Immature natural killer cell (primary cell): ENCODE results near the gene CACNA2D3. TPM values are rescaled to one million over a fixed set of nuclear protein-coding genes. Genes with fewer than 3 reads are reported as not detected.

Experiments
- DNase-seq, 3 donors: peaks; one replicate each; pipeline ENCODE4 v3.0.0; 2022; ENCODE audit warnings: mixed read lengths in 1 of 3
- H3K27ac Mint-ChIP-seq, 6 donors: one replicate each; pipeline ENCODE4 v1.8.0; 2020; ENCODE audit warnings: mixed read lengths in 6 of 6, mild to moderate bottlenecking in 5 of 6, inconsistent platforms in 4 of 6, moderate library complexity in 3 of 6
- H3K27me3 Mint-ChIP-seq, 3 donors: one replicate each; pipeline ENCODE4 v1.8.0; 2020 to 2021; ENCODE audit warnings: low read depth in 3 of 3, mild to moderate bottlenecking in 3 of 3, mixed read lengths in 3 of 3, moderate library complexity in 3 of 3, inconsistent platforms in 1 of 3
- H3K36me3 Mint-ChIP-seq, 3 donors: one replicate each; pipeline ENCODE4 v1.8.0; 2020; ENCODE audit warnings: mixed read lengths in 3 of 3, inconsistent platforms in 2 of 3, mild to moderate bottlenecking in 2 of 3
- H3K4me1 Mint-ChIP-seq, 2 donors: one replicate each; pipeline ENCODE4 v1.8.0; 2020; ENCODE audit warnings: inconsistent platforms in 2 of 2, mild to moderate bottlenecking in 2 of 2, mixed read lengths in 2 of 2, moderate library complexity in 1 of 2
- H3K4me3 Mint-ChIP-seq, 5 donors: one replicate each; pipeline ENCODE4 v1.8.0; 2020; ENCODE audit warnings: mild to moderate bottlenecking in 5 of 5, mixed read lengths in 5 of 5, inconsistent platforms in 3 of 5, moderate library complexity in 3 of 5
- H3K9me3 Mint-ChIP-seq, 6 donors: one replicate each; pipeline ENCODE4 v1.8.0; 2020; ENCODE audit warnings: mild to moderate bottlenecking in 6 of 6, mixed read lengths in 6 of 6, inconsistent platforms in 4 of 6, moderate library complexity in 3 of 6
- polyA plus RNA-seq, 3 donors: library from polyadenylated mRNA; unstranded; fragments of 300-500 nt; fragmentation: Illumina TruSeq; gene quantifications; one replicate each; pipeline ENCODE4 v1.2.3, GENCODE V29; 2021

CACNA2D3 gene
- polyA plus RNA-seq, 3 donors from 2014 or later, result 0.39 to 4.6 (median 0.77) TPM

DNA sequence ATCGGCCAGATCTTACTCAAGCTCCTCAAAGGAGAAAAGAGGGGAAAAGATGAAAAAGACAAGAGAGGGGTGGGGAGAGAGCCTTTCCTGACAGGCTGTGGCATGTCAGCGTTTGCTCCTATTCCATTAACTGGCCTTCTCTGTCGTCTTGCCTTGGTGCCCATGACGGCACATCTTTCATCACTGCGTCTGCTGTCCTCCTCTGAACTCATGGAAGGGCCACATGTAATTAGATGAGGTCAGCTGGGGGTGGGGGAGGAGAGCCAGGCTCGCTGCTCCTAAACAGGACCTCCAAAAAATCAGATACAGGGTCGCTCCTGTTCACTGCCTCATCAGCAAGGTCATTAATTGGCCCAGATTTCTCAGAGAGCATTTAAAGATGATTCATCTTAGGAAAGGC, 755.8 kb downstream of the CACNA2D3 start:
- no peaks in the 10 kb centered on the region for H3K4me1 Mint-ChIP-seq
- peaks cover 0 to 6% (median 0%) of the 10 kb centered on the region in 6 donors for H3K9me3 Mint-ChIP-seq
- H3K4me3 Mint-ChIP-seq, result no peak overlapping the region
- DNase-seq, result no peak
- H3K36me3 Mint-ChIP-seq, result no peaks in the 10 kb centered on the region
- H3K27me3 Mint-ChIP-seq, result peaks cover 0 to 2% (median 0%) of the 10 kb centered on the region in 3 donors
- no peak overlapping the region for H3K27ac Mint-ChIP-seq

DNA sequence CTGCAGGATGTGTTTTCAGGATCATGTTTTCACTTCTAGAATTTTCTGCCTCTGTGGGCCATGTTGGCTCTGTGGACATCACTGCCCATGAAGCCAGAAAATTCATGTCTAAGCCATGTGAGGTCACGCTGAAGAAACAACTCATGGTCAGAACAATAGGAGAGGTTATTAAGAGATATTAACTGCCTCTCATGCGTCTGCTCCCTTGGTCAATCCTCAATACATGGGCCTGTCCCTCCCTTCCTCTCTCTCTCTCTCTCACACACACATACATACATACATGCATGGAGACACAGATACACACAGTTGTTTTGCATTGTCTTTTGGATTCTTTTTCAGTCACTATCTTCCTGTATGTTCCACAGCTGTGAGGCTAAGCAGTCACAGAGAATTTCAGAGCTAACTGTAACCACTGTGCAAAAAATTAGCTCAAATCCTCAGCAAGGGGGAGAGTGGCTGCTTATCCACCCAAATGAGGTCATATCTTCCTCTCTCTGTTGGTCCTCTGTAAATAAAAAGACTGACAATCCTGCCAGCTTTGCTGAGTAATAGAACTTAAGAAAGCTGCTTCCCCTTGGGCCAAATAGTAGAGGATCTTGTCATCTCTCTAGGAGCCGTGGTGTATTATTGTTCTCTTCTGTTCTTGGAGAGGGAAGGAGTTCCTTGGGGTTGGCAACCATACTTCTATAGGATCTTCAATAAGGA, 759.9 kb downstream of the CACNA2D3 start:
- Mint-ChIP-seq H3K27ac (no peak overlapping the region), H3K4me3 (no peak overlapping the region), H3K36me3 (no peaks in the 10 kb centered on the region), H3K9me3 (peaks cover 0 to 6% (median 2%) of the 10 kb centered on the region in 6 donors), H3K4me1 (no peaks in the 10 kb centered on the region), H3K27me3 (peaks cover 0 to 2% (median 0%) of the 10 kb centered on the region in 3 donors)
- DNase-seq, result no peak

DNA sequence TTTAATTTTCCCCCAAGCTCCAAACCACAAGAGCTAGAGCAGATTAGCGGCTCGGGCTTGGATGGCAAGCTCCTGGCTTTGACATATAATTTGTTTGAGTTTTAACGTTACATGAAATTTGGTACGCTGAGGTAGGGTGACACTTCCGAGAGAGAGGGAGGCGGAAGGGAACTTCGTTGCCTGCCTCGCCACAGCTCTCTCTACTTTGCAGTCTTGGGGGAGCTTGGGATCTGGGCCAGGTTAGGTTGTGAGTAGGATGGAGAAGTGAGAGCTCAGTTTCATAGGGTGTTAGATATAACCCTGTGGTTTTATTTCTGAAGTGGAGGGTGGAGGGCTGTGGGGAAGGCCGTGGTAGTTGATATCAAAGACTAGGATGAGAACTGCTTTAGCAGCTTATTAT, 765.8 kb downstream of the CACNA2D3 start:
- DNase-seq, result no peak
- Mint-ChIP-seq H3K4me1 (no peaks in the 10 kb centered on the region), H3K27ac (no peak overlapping the region), H3K9me3 (peaks cover 0 to 7% (median 5%) of the 10 kb centered on the region in 6 donors), H3K27me3 (peaks cover 0 to 2% (median 0%) of the 10 kb centered on the region in 3 donors), H3K36me3 (no peaks in the 10 kb centered on the region), H3K4me3 (no peak overlapping the region)

DNA sequence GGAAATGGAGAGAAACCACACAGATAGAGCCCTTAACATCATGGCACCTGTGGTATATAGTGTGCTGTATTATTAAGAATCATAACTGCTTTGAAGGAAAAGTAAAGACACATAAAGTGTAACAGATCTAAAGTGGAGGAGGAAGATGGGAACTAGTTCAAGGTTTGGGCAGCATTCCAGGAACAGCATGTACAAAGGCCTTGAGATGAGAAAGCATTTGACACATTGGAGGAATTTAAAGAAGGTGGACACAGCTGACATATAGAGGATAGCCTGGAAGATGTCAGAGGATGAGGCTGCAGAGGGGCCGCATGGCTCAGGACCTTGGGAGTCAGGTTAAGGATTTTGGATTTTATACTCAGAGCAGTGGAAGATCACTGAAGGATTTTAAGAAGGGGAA, 766.5 kb downstream of the CACNA2D3 start:
- H3K4me3 Mint-ChIP-seq, result no peak overlapping the region
- H3K27me3 Mint-ChIP-seq, result peaks cover 0 to under 1% (median 0%) of the 10 kb centered on the region in 3 donors
- no peaks in the 10 kb centered on the region for H3K4me1 Mint-ChIP-seq
- no peaks in the 10 kb centered on the region for H3K36me3 Mint-ChIP-seq
- H3K27ac Mint-ChIP-seq, result no peak overlapping the region
- no peak for DNase-seq
- peaks cover 0 to 12% (median 4%) of the 10 kb centered on the region in 6 donors for H3K9me3 Mint-ChIP-seq

DNA sequence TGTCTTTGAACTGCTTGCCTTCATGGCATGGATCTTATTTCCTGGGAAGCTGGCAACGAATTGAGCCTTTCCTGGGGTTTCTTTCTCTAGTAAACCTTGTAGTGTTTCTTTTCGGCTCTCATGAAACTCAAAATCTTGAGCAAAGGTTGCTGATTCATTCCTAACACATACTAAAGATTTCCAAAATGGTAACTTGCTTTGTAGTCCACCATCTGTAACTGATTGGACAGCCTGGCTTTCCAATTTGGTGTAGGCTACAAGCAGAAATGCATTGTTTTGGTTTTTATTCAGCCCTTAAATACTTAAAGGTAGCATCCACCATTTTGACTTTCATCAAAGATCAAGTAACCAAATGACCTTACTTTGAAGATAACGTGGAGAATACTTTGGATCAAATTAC, 767.4 kb downstream of the CACNA2D3 start:
- H3K4me1 Mint-ChIP-seq, result no peaks in the 10 kb centered on the region
- H3K36me3 Mint-ChIP-seq, result no peaks in the 10 kb centered on the region
- DNase-seq, result no peak
- peaks cover 0 to 12% (median 4%) of the 10 kb centered on the region in 6 donors for H3K9me3 Mint-ChIP-seq
- no peak overlapping the region for H3K27ac Mint-ChIP-seq
- H3K4me3 Mint-ChIP-seq, result no peak overlapping the region
- no peaks in the 10 kb centered on the region for H3K27me3 Mint-ChIP-seq

DNA sequence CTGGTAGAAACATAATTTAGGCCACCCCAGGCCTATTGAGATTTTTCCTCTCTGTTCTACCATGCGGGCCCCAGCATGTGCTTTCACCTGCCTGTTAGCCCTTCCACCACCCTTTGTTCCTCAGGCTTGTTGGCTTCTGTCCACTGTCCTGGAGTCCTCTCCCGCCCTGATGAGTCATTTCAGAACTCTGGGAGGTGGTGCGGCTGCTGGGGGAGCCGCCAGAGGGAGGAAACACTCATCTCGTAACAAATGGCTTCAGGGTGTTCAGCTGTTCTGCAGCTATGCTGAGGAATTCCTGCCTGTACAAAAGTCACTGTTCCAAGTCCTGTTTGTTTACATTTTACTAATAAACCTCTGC, 769.2 kb downstream of the CACNA2D3 start:
- H3K27me3 Mint-ChIP-seq, result peaks cover 0 to 2% (median 0%) of the 10 kb centered on the region in 3 donors
- no peaks in the 10 kb centered on the region for H3K4me1 Mint-ChIP-seq
- no peak overlapping the region for H3K4me3 Mint-ChIP-seq
- DNase-seq, result no peak
- H3K27ac Mint-ChIP-seq, result no peak overlapping the region
- H3K9me3 Mint-ChIP-seq, result peaks cover 0 to 12% (median 3%) of the 10 kb centered on the region in 6 donors
- no peaks in the 10 kb centered on the region for H3K36me3 Mint-ChIP-seq

DNA sequence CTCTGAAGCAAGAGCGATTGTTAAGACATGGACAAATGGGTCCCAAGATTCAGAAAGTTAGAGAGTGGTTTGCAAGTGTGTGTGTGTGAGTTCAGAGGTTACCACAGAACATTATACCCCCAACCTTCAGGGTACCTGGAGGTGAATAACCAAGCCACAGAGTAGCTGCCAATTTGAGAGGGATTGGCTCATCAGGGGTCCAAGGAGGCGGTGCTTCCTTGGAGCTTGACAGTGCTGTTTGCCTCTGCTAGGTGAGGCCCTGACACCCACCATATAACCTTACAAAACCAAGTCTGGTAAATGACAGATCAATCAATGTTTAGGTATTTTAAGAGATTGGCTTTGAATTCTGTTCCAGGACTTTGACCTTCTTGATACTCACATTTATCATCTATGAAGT, 769.8 kb downstream of the CACNA2D3 start:
- Mint-ChIP-seq H3K36me3 (no peaks in the 10 kb centered on the region), H3K4me3 (no peak overlapping the region), H3K27me3 (peaks cover 0 to 2% (median 0%) of the 10 kb centered on the region in 3 donors), H3K4me1 (no peaks in the 10 kb centered on the region), H3K27ac (no peak overlapping the region), H3K9me3 (peaks cover 0 to 12% (median 3%) of the 10 kb centered on the region in 6 donors)
- DNase-seq, result no peak

DNA sequence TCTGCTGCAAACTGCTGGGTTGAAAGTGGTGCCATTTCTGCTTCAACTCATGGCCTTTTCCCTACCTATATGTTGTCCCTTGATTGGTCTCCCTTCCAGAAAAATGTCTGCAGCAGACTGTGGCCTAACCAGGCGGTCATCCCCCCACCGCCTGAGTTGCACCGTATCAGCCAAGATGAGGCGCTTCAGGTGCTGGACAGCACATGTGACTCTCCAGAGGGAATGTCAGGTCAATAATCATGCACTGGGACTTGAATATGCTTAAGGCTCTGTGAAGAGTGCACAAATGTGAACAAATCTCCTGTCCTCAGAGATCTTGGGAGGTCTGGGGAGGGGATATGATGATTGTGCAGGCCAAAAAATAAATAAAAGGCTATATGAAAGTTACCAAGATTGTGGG, 773.3 kb downstream of the CACNA2D3 start:
- Mint-ChIP-seq H3K4me3 (no peak overlapping the region), H3K9me3 (peaks cover 0 to 5% (median 0%) of the 10 kb centered on the region in 6 donors), H3K4me1 (no peaks in the 10 kb centered on the region), H3K27me3 (peaks cover 0 to 2% (median 2%) of the 10 kb centered on the region in 3 donors), H3K27ac (no peak overlapping the region), H3K36me3 (no peaks in the 10 kb centered on the region)
- DNase-seq, result no peak

DNA sequence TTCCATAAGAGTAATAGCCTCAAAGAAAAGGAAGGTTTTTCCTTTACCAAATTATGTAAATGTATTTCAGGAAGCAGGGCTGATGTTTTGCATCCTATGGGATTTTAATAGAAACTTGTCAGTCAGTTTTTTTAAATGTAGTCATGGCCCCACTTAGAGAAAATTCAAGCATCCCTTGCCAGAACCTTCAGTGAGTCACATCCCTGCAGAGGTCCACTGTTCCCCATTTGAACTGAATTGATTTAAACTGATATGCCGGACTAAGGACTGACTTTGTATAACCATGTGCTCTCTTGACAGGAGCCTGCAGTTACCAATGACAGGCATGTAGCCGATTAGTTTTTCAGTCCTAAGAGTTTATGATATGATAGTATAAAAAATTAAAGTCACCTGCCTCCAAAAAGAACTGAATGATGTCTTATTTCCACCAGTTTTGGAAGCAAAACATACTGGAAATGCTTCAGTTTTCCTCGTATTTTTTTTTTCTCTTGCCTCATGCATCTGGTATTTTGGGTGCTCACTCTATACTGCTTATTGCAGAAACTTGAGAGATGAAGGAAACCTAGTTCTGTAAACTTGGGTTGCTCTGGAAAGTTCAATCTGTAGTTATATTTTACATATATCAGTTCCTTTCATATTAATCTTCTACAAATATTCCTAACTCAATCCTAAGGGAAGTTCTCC, 774.8 kb downstream of the CACNA2D3 start:
- no peaks in the 10 kb centered on the region for H3K36me3 Mint-ChIP-seq
- no peak overlapping the region for H3K27ac Mint-ChIP-seq
- no peaks in the 10 kb centered on the region for H3K4me1 Mint-ChIP-seq
- DNase-seq, result no peak
- peaks cover 0 to 2% (median 2%) of the 10 kb centered on the region in 3 donors for H3K27me3 Mint-ChIP-seq
- peaks cover 0 to 5% (median under 1%) of the 10 kb centered on the region in 6 donors for H3K9me3 Mint-ChIP-seq
- H3K4me3 Mint-ChIP-seq, result no peak overlapping the region

DNA sequence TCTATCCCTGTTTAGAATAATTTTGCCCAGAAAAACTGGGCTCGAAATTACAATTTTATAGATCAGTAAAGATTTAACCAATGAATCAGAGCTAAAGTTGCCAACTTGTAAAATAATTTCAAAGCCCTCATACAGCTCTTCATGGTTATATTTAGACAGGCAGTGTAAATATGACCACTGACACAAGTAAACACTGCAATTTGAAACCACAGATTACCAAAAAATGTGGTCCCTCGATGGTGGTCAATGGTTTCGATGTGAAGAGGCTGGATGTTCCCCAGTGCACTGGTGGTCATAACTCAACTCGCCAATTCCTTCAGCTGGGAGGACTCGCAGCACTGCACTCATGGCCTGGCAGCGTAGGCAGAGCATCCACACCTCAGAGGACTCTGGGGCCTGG, 776.9 kb downstream of the CACNA2D3 start:
- peaks cover 0 to 4% (median 0%) of the 10 kb centered on the region in 6 donors for H3K9me3 Mint-ChIP-seq

DNA sequence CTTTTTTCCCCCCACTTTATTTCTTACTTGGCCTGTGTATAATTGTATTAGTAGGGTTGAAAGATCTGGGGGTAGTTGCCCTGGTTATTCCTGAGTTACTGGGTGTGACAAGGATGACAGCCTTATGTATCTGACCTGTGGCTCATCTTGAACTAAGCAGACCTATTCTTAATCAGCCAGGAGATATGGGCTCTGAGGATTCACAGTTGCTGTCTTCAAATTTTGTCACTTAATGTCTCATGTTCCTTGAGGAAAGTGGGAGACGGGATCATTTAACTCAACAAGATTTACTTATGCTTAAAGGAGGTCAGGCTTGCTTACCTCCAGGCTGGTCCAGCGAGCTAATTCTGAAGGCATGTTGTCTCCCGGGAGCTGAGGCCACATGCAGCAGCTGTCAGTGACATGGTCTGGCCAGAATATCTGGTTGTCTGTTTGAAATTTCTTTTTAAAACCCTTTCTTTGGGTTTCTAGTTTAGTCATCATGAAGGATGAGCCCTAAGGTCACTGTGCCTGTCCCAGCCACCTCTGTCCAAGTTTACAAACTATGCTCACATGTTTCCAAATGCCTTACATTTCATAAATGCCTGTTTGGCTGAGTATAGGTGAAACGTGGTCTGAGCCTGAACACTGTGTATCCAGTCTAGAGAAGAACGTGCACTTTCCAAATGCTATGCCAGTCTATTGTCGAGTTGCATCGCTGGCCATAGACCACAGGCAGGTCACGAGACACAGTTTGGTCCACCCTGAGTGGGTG, 778.7 kb downstream of the CACNA2D3 start:
- Mint-ChIP-seq H3K4me3 (no peak overlapping the region), H3K4me1 (no peaks in the 10 kb centered on the region), H3K27ac (no peak overlapping the region), H3K36me3 (no peaks in the 10 kb centered on the region), H3K27me3 (peaks cover 0 to 3% (median 2%) of the 10 kb centered on the region in 3 donors), H3K9me3 (peaks cover 0 to 7% (median under 1%) of the 10 kb centered on the region in 6 donors)
- no peak for DNase-seq

More for the DNA sequence above, 776.9 kb downstream of the CACNA2D3 start:
- H3K36me3 Mint-ChIP-seq, result no peaks in the 10 kb centered on the region
- no peak for DNase-seq
- peaks cover 0 to 2% (median 2%) of the 10 kb centered on the region in 3 donors for H3K27me3 Mint-ChIP-seq
- H3K4me1 Mint-ChIP-seq, result no peaks in the 10 kb centered on the region
- H3K4me3 Mint-ChIP-seq, result no peak overlapping the region
- no peak overlapping the region for H3K27ac Mint-ChIP-seq

DNA sequence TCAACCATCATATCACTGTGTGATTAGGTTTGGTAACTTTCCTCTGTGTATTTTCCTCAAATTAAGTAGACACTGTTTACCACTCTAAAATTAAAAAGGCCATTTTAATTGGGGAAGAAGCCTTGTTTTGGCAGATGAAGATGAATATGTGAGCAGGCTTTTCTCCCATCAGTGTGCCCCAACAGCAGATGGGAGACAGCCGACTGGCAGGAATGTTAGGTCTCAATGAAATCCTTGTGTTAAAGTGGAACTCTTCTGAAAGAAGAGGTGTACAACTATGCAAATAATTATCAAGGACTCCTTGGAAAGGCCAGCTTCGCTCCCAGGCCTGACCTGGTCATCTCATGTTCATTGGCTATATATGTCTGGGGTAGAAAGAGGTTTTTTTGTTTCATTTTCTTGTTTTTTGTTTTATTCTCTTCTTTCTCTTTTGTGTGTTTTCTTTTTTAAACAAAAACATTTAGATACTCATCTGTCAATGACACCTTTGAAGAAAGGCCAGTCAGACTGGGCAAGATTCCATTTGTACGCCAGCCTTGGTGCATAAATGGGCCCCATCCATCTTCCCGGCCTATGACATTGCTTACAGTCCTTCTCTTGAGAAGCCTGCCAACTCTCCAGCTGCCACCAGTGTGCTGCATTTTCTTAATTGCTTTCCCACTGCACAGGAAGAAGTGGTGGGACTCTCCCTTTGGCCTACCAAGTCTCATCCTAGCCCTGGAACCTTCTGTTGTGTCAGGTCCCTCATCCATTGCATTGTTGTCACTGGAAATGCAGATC, 779.7 kb downstream of the CACNA2D3 start:
- H3K36me3 Mint-ChIP-seq, result no peaks in the 10 kb centered on the region
- no peaks in the 10 kb centered on the region for H3K4me1 Mint-ChIP-seq
- no peak for DNase-seq
- peaks cover 0 to 3% (median 2%) of the 10 kb centered on the region in 3 donors for H3K27me3 Mint-ChIP-seq
- peaks cover 0 to 7% (median 2%) of the 10 kb centered on the region in 6 donors for H3K9me3 Mint-ChIP-seq
- no peak overlapping the region for H3K4me3 Mint-ChIP-seq
- H3K27ac Mint-ChIP-seq, result no peak overlapping the region

DNA sequence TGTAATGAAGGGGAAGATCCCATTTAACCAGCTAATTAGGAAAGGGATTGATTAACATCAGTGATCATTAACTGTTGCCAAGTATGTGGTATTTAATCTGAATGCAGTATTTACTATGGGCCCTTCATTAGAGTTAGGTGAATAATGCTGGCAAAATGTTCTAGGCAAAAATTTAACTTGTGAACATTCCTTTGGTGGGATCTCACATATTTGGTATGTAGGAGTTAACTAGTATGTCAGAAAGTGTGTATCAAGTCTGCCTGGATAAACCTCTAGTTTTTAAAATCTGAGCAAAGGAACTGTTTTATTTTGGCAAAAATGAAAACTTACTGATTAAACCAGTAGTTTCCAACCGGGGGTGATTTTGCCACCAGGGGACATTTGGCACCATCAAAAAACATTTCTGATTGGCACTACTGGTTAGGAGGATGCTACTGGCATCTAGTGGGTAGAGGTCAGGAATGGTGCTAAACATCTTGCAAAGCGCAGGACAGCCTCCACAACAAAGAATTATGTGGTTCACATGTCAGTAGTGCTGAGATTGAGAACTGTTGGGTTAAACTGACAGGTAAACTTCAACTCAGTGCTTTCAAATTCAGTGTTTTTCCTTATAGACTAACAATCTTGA, 783.0 kb downstream of the CACNA2D3 start:
- Mint-ChIP-seq H3K36me3 (no peaks in the 10 kb centered on the region), H3K27me3 (peaks cover 0 to 2% (median 2%) of the 10 kb centered on the region in 3 donors), H3K9me3 (peaks cover 0 to 7% (median 2%) of the 10 kb centered on the region in 6 donors), H3K4me3 (no peak overlapping the region), H3K4me1 (no peaks in the 10 kb centered on the region), H3K27ac (no peak overlapping the region)
- no peak for DNase-seq
